Activated naive CD4-positive, alpha-beta T cell treated with anti-CD3 and anti-CD28 coated beads for 36 hours (primary cell): ENCODE data around the gene CDH6. TPM values are rescaled to one million over a fixed set of nuclear protein-coding genes. Genes with fewer than 3 reads are reported as not detected.

Experiments used
- CTCF ChIA-PET: fragments of 350-600 bp; sonication (Branson Sonifier 250); formaldehyde crosslinking; loops from one replicate; lab custom pipeline; 2021; ENCODE audit warnings: antibody characterized with exemption; lab: Charles Lee
- DNase-seq: peaks from one replicate; pipeline ENCODE4 v3.0.0-alpha.2; 2020
- H3K27ac Mint-ChIP-seq: one replicate; pipeline ENCODE4 v1.8.0; 2021; ENCODE audit warnings: mild to moderate bottlenecking, mixed read lengths
- H3K27me3 Mint-ChIP-seq: one replicate; pipeline ENCODE4 v1.8.0; 2021; ENCODE audit warnings: low read depth, mixed read lengths
- H3K36me3 Mint-ChIP-seq: one replicate; pipeline ENCODE4 v1.8.0; 2021; ENCODE audit warnings: low read depth, mixed read lengths
- H3K4me1 Mint-ChIP-seq: one replicate; pipeline ENCODE4 v1.8.0; 2021; ENCODE audit warnings: low read depth, mixed read lengths
- H3K4me3 Mint-ChIP-seq: one replicate; pipeline ENCODE4 v1.8.0; 2021; ENCODE audit warnings: mild to moderate bottlenecking, moderate library complexity, mixed read lengths
- H3K9me3 Mint-ChIP-seq: one replicate; pipeline ENCODE4 v1.8.0; 2021; ENCODE audit warnings: mixed read lengths
- intact Hi-C: fragments of 100-400 bp; cut with micrococcal nuclease; formaldehyde crosslinking; loops from one replicate; pipeline ENCODE4 v1.15.1; 2023
- total RNA-seq, 2 experiments: library from RNA; stranded (reverse); gene quantifications; one replicate each; pipeline ENCODE4 v1.2.3, GENCODE V29; 2021

Gene CDH6
- total RNA-seq, 2 experiments from 2014 or later = not detected

- H3K36me3 Mint-ChIP-seq = no peaks in the 10 kb centered on the region
- intact Hi-C loops = no loop called here
- no peaks in the 10 kb centered on the region for H3K4me1 Mint-ChIP-seq
- no peaks in the 10 kb centered on the region for H3K27me3 Mint-ChIP-seq
- H3K4me3 Mint-ChIP-seq = no peak overlapping the region
- no peak for DNase-seq
- CTCF ChIA-PET = no interaction called here
- H3K27ac Mint-ChIP-seq = no peak overlapping the region
- H3K9me3 Mint-ChIP-seq = no peaks in the 10 kb centered on the region
Measured at GRCh38 chr5:31301833-31302232, 108.3 kb downstream of the CDH6 start.

GRCh38 chr5:31303688-31304087 lies 110.2 kb downstream of the CDH6 start:
- no peak for DNase-seq
- Mint-ChIP-seq H3K36me3 (no peaks in the 10 kb centered on the region), H3K4me3 (no peak overlapping the region), H3K27me3 (no peaks in the 10 kb centered on the region), H3K9me3 (no peaks in the 10 kb centered on the region), H3K27ac (no peak overlapping the region), H3K4me1 (no peaks in the 10 kb centered on the region)
- intact Hi-C loops = no loop called here
- CTCF ChIA-PET = no interaction called here

GRCh38 chr5:31317665-31318064 lies 124.2 kb downstream of the CDH6 start:
- H3K9me3 Mint-ChIP-seq = no peaks in the 10 kb centered on the region
- intact Hi-C loops = no loop called here
- H3K4me1 Mint-ChIP-seq = no peaks in the 10 kb centered on the region
- H3K4me3 Mint-ChIP-seq = no peak overlapping the region
- no peak for DNase-seq
- CTCF ChIA-PET = no interaction called here
- peaks cover 3% of the 10 kb centered on the region for H3K27me3 Mint-ChIP-seq
- no peak overlapping the region for H3K27ac Mint-ChIP-seq
- no peaks in the 10 kb centered on the region for H3K36me3 Mint-ChIP-seq

- CTCF ChIA-PET = no interaction called here
- H3K4me3 Mint-ChIP-seq = no peak overlapping the region
- no peak overlapping the region for H3K27ac Mint-ChIP-seq
- no peaks in the 10 kb centered on the region for H3K9me3 Mint-ChIP-seq
- DNase-seq = no peak
- no peaks in the 10 kb centered on the region for H3K4me1 Mint-ChIP-seq
- intact Hi-C loops = no loop called here
- peaks cover 3% of the 10 kb centered on the region for H3K27me3 Mint-ChIP-seq
- H3K36me3 Mint-ChIP-seq = no peaks in the 10 kb centered on the region
Measured at GRCh38 chr5:31319335-31319734, 125.8 kb downstream of the CDH6 start.

GRCh38 chr5:31322946-31323345 lies 129.5 kb downstream of the CDH6 start:
- Mint-ChIP-seq H3K27ac (no peak overlapping the region), H3K9me3 (no peaks in the 10 kb centered on the region), H3K36me3 (no peaks in the 10 kb centered on the region), H3K4me1 (no peaks in the 10 kb centered on the region), H3K4me3 (no peak overlapping the region), H3K27me3 (peaks cover 2% of the 10 kb centered on the region)
- CTCF ChIA-PET = no interaction called here
- DNase-seq = no peak
- intact Hi-C loops = no loop called here

- no peak for DNase-seq
- no peaks in the 10 kb centered on the region for H3K4me1 Mint-ChIP-seq
- intact Hi-C loops = no loop called here
- no peaks in the 10 kb centered on the region for H3K9me3 Mint-ChIP-seq
- H3K36me3 Mint-ChIP-seq = no peaks in the 10 kb centered on the region
- H3K27me3 Mint-ChIP-seq = no peaks in the 10 kb centered on the region
- no peak overlapping the region for H3K27ac Mint-ChIP-seq
- CTCF ChIA-PET = no interaction called here
- no peak overlapping the region for H3K4me3 Mint-ChIP-seq
Measured at GRCh38 chr5:31324842-31325241, 131.4 kb downstream of the CDH6 start.

- CTCF ChIA-PET = no interaction called here
Measured at GRCh38 chr5:31328040-31328733, 134.7 kb downstream of the CDH6 start.

GRCh38 chr5:31329715-31330114 lies 136.2 kb downstream of the CDH6 start:
- no peaks in the 10 kb centered on the region for H3K4me1 Mint-ChIP-seq
- no peak overlapping the region for H3K27ac Mint-ChIP-seq
- no peaks in the 10 kb centered on the region for H3K36me3 Mint-ChIP-seq
- DNase-seq = no peak
- no peaks in the 10 kb centered on the region for H3K9me3 Mint-ChIP-seq
- H3K27me3 Mint-ChIP-seq = no peaks in the 10 kb centered on the region
- intact Hi-C loops = no loop called here
- no peak overlapping the region for H3K4me3 Mint-ChIP-seq
- CTCF ChIA-PET = interaction anchor here (0.7 kb wide), 2 partner anchors 380 to 535 kb away, joined by 3 to 4 read pairs; no protein-coding TSS in a partner anchor

More at GRCh38 chr5:31328040-31328733, 134.7 kb downstream of the CDH6 start:
- H3K4me3 Mint-ChIP-seq = no peak overlapping the region
- intact Hi-C loops = no loop called here
- no peaks in the 10 kb centered on the region for H3K4me1 Mint-ChIP-seq
- no peaks in the 10 kb centered on the region for H3K27me3 Mint-ChIP-seq
- no peak overlapping the region for H3K27ac Mint-ChIP-seq
- no peaks in the 10 kb centered on the region for H3K9me3 Mint-ChIP-seq
- DNase-seq = no peak
- H3K36me3 Mint-ChIP-seq = no peaks in the 10 kb centered on the region

- Mint-ChIP-seq H3K4me3 (no peak overlapping the region), H3K4me1 (no peaks in the 10 kb centered on the region)
- CTCF ChIA-PET = no interaction called here
Measured at GRCh38 chr5:31332160-31332559, 138.7 kb downstream of the CDH6 start.

GRCh38 chr5:31333475-31333874 lies 140.0 kb downstream of the CDH6 start:
- Mint-ChIP-seq H3K9me3 (no peaks in the 10 kb centered on the region), H3K4me3 (no peak overlapping the region), H3K27me3 (no peaks in the 10 kb centered on the region), H3K36me3 (no peaks in the 10 kb centered on the region), H3K4me1 (no peaks in the 10 kb centered on the region), H3K27ac (no peak overlapping the region)
- intact Hi-C loops = no loop called here
- no peak for DNase-seq
- CTCF ChIA-PET = no interaction called here

More at GRCh38 chr5:31332160-31332559, 138.7 kb downstream of the CDH6 start:
- H3K9me3 Mint-ChIP-seq = no peaks in the 10 kb centered on the region
- no peak overlapping the region for H3K27ac Mint-ChIP-seq
- no peaks in the 10 kb centered on the region for H3K27me3 Mint-ChIP-seq
- intact Hi-C loops = no loop called here
- no peaks in the 10 kb centered on the region for H3K36me3 Mint-ChIP-seq
- DNase-seq = no peak

GRCh38 chr5:31334061-31334860 lies 140.8 kb downstream of the CDH6 start:
- DNase-seq = no peak
- CTCF ChIA-PET = no interaction called here
- H3K27ac Mint-ChIP-seq = no peak overlapping the region
- no peaks in the 10 kb centered on the region for H3K36me3 Mint-ChIP-seq
- no peak overlapping the region for H3K4me3 Mint-ChIP-seq
- H3K4me1 Mint-ChIP-seq = no peaks in the 10 kb centered on the region
- H3K27me3 Mint-ChIP-seq = no peaks in the 10 kb centered on the region
- intact Hi-C loops = no loop called here
- no peaks in the 10 kb centered on the region for H3K9me3 Mint-ChIP-seq

- H3K9me3 Mint-ChIP-seq = no peaks in the 10 kb centered on the region
- H3K4me3 Mint-ChIP-seq = no peak overlapping the region
- H3K27me3 Mint-ChIP-seq = no peaks in the 10 kb centered on the region
- no peak overlapping the region for H3K27ac Mint-ChIP-seq
- H3K4me1 Mint-ChIP-seq = no peaks in the 10 kb centered on the region
- intact Hi-C loops = no loop called here
- CTCF ChIA-PET = no interaction called here
- no peak for DNase-seq
- no peaks in the 10 kb centered on the region for H3K36me3 Mint-ChIP-seq
Measured at GRCh38 chr5:31335456-31335855, 142.0 kb downstream of the CDH6 start.

GRCh38 chr5:31343946-31344345 lies 150.5 kb downstream of the CDH6 start:
- H3K27me3 Mint-ChIP-seq = no peaks in the 10 kb centered on the region
- CTCF ChIA-PET = no interaction called here
- intact Hi-C loops = no loop called here
- H3K36me3 Mint-ChIP-seq = no peaks in the 10 kb centered on the region
- no peak overlapping the region for H3K27ac Mint-ChIP-seq
- H3K4me1 Mint-ChIP-seq = no peaks in the 10 kb centered on the region
- no peaks in the 10 kb centered on the region for H3K9me3 Mint-ChIP-seq
- H3K4me3 Mint-ChIP-seq = no peak overlapping the region
- no peak for DNase-seq
